Nephron progenitor cell (in vitro differentiated cells): ENCODE measurements around the gene PEX11G.
A peak's percentile ranks its signal among the peaks of the same experiment; 100 is the strongest.
"Not testable (repeated sequence)": the region's sequence is repeated elsewhere in the genome, so short reads cannot be mapped to it uniquely, and the experiment has no call there.

Experiments used
- DNase-seq: peaks from one replicate; pipeline ENCODE4 v3.0.0; 2021
- H3K27ac Mint-ChIP-seq: 2 replicates; pipeline ENCODE4 v1.8.0; 2021; ENCODE audit warnings: mild to moderate bottlenecking, moderate library complexity, mixed read lengths
- H3K27me3 Mint-ChIP-seq: 2 replicates; pipeline ENCODE4 v1.8.0; 2021; ENCODE audit warnings: mild to moderate bottlenecking, low read depth, mixed read lengths; ENCODE audit not compliant: poor library complexity
- H3K36me3 Mint-ChIP-seq: 2 replicates; pipeline ENCODE4 v1.8.0; 2021; ENCODE audit warnings: low read depth, mixed read lengths
- H3K4me1 Mint-ChIP-seq: 2 replicates; pipeline ENCODE4 v1.8.0; 2021; ENCODE audit warnings: mixed read lengths
- H3K4me3 Mint-ChIP-seq: 2 replicates; pipeline ENCODE4 v1.8.0; 2021; ENCODE audit warnings: mild to moderate bottlenecking, moderate library complexity, mixed read lengths
- H3K9me3 Mint-ChIP-seq: 2 replicates; pipeline ENCODE4 v1.8.0; 2021; ENCODE audit warnings: mild to moderate bottlenecking, moderate library complexity, mixed read lengths
- CTCF ChIP-seq: fragments of 200-600 bp; sonication (generic); IDR thresholded peaks from 2 replicates; pipeline ENCODE4 v1.5.0; 2021; ENCODE audit warnings: antibody characterized with exemption

Gene PEX11G

DNA sequence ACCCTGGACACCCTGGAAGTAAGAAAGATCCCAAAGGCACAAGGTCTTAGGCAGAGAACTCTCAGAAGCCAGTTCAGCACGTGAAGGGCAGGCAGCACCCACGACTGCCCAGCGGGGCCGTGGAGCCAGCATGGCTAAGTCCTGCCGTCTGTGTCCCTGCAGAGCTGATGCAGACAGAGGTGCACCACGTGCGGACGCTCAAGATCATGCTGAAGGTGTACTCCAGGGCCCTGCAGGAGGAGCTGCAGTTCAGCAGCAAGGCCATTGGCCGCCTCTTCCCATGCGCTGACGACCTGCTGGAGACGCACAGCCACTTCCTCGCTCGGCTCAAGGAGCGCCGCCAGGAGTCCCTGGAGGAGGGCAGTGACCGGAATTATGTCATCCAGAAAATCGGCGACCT is 44.8 kb downstream of the PEX11G start:
- no peak for DNase-seq
- H3K27ac Mint-ChIP-seq: no peak overlapping the region
- TF ChIP-seq CTCF: no peak
- peaks cover 50% of the 10 kb centered on the region for H3K36me3 Mint-ChIP-seq
- H3K27me3 Mint-ChIP-seq: no peaks in the 10 kb centered on the region
- H3K4me3 Mint-ChIP-seq: no peak overlapping the region
- H3K4me1 Mint-ChIP-seq: no peaks in the 10 kb centered on the region
- peaks cover 5% of the 10 kb centered on the region for H3K9me3 Mint-ChIP-seq

DNA sequence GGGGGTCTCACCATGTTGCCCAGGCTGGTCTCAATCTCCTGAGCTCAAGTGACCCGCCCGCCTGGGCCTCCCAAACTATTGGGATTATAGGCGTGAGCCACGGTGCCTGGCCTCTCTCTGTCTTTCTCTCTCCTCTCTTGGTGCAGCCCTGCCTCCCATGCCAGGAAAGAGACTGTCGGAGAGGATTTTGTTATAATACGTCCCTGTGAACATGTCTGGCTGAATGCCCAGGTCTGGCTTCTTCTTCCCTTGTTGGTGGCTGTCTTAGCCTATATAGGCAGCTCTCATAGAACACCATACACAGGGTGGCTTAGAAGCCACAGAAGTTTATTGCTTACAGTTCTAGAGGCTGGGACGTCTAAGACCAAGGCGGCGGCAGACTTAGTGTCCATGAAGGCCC is 46.4 kb downstream of the PEX11G start:
- Mint-ChIP-seq H3K27me3 (no peaks in the 10 kb centered on the region), H3K4me3 (no peak overlapping the region), H3K9me3 (no peaks in the 10 kb centered on the region), H3K27ac (no peak overlapping the region), H3K36me3 (peaks cover 34% of the 10 kb centered on the region), H3K4me1 (no peaks in the 10 kb centered on the region)
- TF ChIP-seq CTCF: no peak
- DNase-seq: no peak

DNA sequence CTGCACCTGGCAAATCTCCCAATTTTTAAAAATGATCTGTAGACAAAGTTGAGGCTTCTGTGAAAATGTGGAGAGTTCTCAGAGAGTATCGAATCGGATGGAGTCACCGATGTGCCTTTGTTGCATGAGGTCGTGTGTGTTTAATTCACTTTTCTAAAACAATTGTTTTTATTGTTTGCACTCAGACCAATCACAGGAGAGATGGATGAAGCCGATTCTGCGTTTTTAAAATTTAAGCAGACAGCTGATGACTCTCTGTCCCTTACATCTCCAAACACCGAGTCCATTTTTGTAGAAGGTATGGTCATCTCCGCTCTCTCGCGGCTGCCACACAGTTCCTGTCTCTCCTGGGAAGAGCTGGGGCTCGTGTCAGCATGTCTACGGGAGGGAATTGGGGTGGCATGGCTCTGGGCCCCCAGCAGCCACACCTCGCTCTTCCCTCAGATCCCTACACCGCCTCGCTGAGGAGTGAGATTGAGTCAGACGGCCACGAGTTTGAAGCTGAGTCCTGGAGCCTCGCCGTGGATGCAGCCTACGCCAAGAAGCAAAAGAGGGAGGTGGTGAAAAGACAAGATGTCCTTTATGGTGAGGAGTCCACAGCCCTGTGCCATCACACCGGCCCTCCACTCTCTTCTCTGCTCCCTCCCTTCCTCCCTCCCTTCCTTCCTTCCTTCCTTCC is 47.2 kb downstream of the PEX11G start:
- no peaks in the 10 kb centered on the region for H3K27me3 Mint-ChIP-seq
- TF ChIP-seq CTCF: no peak
- no peak for DNase-seq
- no peaks in the 10 kb centered on the region for H3K9me3 Mint-ChIP-seq
- no peaks in the 10 kb centered on the region for H3K4me1 Mint-ChIP-seq
- H3K4me3 Mint-ChIP-seq: no peak overlapping the region
- H3K36me3 Mint-ChIP-seq: peaks cover 27% of the 10 kb centered on the region
- H3K27ac Mint-ChIP-seq: peak overlapping the region; percentile 92

- no peak for TF ChIP-seq CTCF
- DNase-seq: no peak
These were observed 48.5 kb downstream of the PEX11G start for GRCh38 chr19:7440188-7440975.

GRCh38 chr19:7435586-7435985 is 53.2 kb downstream of the PEX11G start:
- no peak for TF ChIP-seq CTCF
- peaks cover 4% of the 10 kb centered on the region for H3K36me3 Mint-ChIP-seq
- no peaks in the 10 kb centered on the region for H3K9me3 Mint-ChIP-seq
- no peak for DNase-seq
- H3K27me3 Mint-ChIP-seq: no peaks in the 10 kb centered on the region
- H3K4me1 Mint-ChIP-seq: peaks cover 5% of the 10 kb centered on the region
- no peak overlapping the region for H3K4me3 Mint-ChIP-seq
- peak overlapping the region; percentile 95 for H3K27ac Mint-ChIP-seq

More at GRCh38 chr19:7440188-7440975, 48.5 kb downstream of the PEX11G start:
- no peaks in the 10 kb centered on the region for H3K9me3 Mint-ChIP-seq
- H3K27me3 Mint-ChIP-seq: no peaks in the 10 kb centered on the region
- no peaks in the 10 kb centered on the region for H3K4me1 Mint-ChIP-seq
- H3K36me3 Mint-ChIP-seq: peaks cover 25% of the 10 kb centered on the region
- H3K4me3 Mint-ChIP-seq: no peak overlapping the region
- H3K27ac Mint-ChIP-seq: peak overlapping the region; percentile 32

GRCh38 chr19:7434391-7434790 is 54.4 kb downstream of the PEX11G start:
- no peak for DNase-seq
- TF ChIP-seq CTCF: no peak
- H3K27me3 Mint-ChIP-seq: no peaks in the 10 kb centered on the region
- H3K4me3 Mint-ChIP-seq: no peak overlapping the region
- H3K36me3 Mint-ChIP-seq: no peaks in the 10 kb centered on the region
- H3K27ac Mint-ChIP-seq: peak overlapping the region; percentile 35
- H3K9me3 Mint-ChIP-seq: no peaks in the 10 kb centered on the region
- H3K4me1 Mint-ChIP-seq: peaks cover 5% of the 10 kb centered on the region

DNA sequence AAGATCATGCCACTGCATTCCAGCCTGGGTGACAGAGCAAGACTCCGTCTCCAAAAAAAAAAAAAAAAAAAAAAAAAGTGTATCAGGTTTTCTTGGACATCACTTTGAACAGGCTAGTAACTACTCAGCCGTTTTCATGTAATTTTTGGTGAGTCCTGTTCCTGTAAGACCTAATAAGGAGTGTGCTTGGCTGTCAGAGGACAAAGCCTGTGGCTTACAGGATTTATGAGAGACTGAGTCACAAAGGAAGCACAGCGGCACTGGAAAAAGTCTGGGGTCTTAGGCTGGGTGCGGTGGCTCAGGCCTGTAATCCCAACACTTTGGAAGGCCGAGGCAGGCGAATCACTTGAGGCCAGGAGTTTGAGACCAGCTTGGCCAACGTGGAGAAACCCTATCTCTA is 55.4 kb downstream of the PEX11G start:
- H3K27ac Mint-ChIP-seq: peak overlapping the region; percentile 39
- not testable (repeated sequence) for H3K36me3 Mint-ChIP-seq, H3K9me3 Mint-ChIP-seq, H3K4me3 Mint-ChIP-seq, H3K27me3 Mint-ChIP-seq, DNase-seq, H3K4me1 Mint-ChIP-seq
